ENCODE measurements around the gene NFIA.

DNA sequence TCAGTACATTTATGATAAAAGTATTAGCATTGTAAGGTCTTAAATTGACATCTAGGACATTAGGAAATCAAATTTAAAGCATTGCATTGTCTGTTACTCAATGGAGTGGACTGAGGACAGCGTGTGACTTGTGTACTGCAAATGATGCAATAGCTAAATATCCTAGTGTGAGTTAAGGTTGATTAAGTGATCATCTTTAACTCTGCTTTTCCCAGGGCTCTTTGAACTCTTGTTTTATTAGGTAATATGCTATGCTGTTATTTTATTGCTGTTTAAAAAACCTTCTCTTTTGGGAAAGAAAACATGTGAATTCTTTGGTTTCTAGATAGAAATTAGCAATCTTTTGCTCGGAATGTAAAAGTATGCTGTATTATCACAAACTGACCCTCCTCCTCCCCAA lies 38.6 kb downstream of the NFIA start:
- TF ChIP-seq, protein P1, sequence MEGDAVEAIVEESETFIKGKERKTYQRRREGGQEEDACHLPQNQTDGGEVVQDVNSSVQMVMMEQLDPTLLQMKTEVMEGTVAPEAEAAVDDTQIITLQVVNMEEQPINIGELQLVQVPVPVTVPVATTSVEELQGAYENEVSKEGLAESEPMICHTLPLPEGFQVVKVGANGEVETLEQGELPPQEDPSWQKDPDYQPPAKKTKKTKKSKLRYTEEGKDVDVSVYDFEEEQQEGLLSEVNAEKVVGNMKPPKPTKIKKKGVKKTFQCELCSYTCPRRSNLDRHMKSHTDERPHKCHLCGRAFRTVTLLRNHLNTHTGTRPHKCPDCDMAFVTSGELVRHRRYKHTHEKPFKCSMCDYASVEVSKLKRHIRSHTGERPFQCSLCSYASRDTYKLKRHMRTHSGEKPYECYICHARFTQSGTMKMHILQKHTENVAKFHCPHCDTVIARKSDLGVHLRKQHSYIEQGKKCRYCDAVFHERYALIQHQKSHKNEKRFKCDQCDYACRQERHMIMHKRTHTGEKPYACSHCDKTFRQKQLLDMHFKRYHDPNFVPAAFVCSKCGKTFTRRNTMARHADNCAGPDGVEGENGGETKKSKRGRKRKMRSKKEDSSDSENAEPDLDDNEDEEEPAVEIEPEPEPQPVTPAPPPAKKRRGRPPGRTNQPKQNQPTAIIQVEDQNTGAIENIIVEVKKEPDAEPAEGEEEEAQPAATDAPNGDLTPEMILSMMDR (IDR thresholded peaks at IDR 0.05): no peak
- no peak for TF ChIP-seq POLR2A (IDR thresholded peaks at IDR 0.05)

Measured in Peyer's patch (tissue), 4 donors.